Left cardiac atrium (tissue), 4 donors: ENCODE results near the gene CCL14. TPM values are rescaled to one million over a fixed set of nuclear protein-coding genes. Genes with fewer than 3 reads are reported as not detected.
"Not testable (repeated sequence)": the region's sequence is repeated elsewhere in the genome, so short reads cannot be mapped to it uniquely, and the experiment has no call there.

Experiments used
- ATAC-seq, 2 donors: fragments of 200-7000 bp; cut with Tn5 transposase; one replicate each; pipeline ENCODE4 v1.9.1; 2020; ENCODE audit warnings: mild to moderate bottlenecking in 2 of 2, moderate library complexity in 2 of 2
- DNase-seq: peaks from one replicate; pipeline ENCODE4 v3.0.0-alpha.2; 2020
- intact Hi-C, 2 donors: fragments of 100-400 bp; cut with DNase I; formaldehyde crosslinking; loops; one replicate each; pipeline versions ENCODE4 v1.14.1 to v1.15.1; 2022 to 2023
- total RNA-seq, 2 donors: library from RNA; stranded (reverse); fragmentation: NEBNext Ultra II Directional; extraction: Animal tissue kit (Norgen Biotek cat#: 25700); gene quantifications; one replicate each; pipeline ENCODE4 v1.2.1, GENCODE V29; 2021
- donor health status: DM: no; HTN: yes; CAD: no.
- donor health status: DM: no; HTN: yes; CAD: no; lungs with severe emphysema.
- donor health status: DM: yes; HTN: yes; CAD: no.
- donor health status: Dilated cardiomyopathy.

Gene CCL14
- total RNA-seq, 2 donors from 2014 or later: 7.2 to 47.7 TPM

GRCh38 chr17:35953720-35954119, 32.8 kb downstream of the CCL14 start:
- ATAC-seq: no peak
- intact Hi-C loops: no loop called here
- no peak for DNase-seq

- ATAC-seq (no peak), DNase-seq (no peak)
- intact Hi-C loops: no loop called here
These were observed 37.1 kb downstream of the CCL14 start for GRCh38 chr17:35949401-35949800.

- ATAC-seq: no peak
- DNase-seq: no peak
- intact Hi-C loops: no loop called here
These were observed 38.4 kb downstream of the CCL14 start for GRCh38 chr17:35948092-35948491.

- ATAC-seq (peak; percentile 57 to 71), DNase-seq (no peak)
- intact Hi-C loops: no loop called here
These were observed 39.4 kb downstream of the CCL14 start for GRCh38 chr17:35947156-35947585.

GRCh38 chr17:35944151-35944550, 42.4 kb downstream of the CCL14 start:
- intact Hi-C loops: no loop called here
- DNase-seq (no peak), ATAC-seq (no peak)

- intact Hi-C loops: no loop called here
- DNase-seq (no peak), ATAC-seq (no peak)
These were observed 43.0 kb downstream of the CCL14 start, which contains the start of gene LYZL6 for GRCh38 chr17:35943537-35943936. Gene LYZL6, minus strand, starts transcription at chr17:35943713. Its CDS starts 4,357 bp downstream, at chr17:35939356.

- ATAC-seq (no peak), DNase-seq (no peak)
- intact Hi-C loops: no loop called here
These were observed 43.8 kb downstream of the CCL14 start for GRCh38 chr17:35942588-35943186.

- DNase-seq, intact Hi-C loops, ATAC-seq: not testable (repeated sequence)
These were observed 48.0 kb downstream of the CCL14 start for GRCh38 chr17:35938492-35938891.

- ATAC-seq: no peak
- DNase-seq: no peak
- intact Hi-C loops: no loop called here
These were observed 50.5 kb downstream of the CCL14 start for GRCh38 chr17:35936063-35936462.

- intact Hi-C loops: no loop called here
- DNase-seq (peak; percentile 65), ATAC-seq (peak; percentile 27 to 64)
These were observed 51.8 kb downstream of the CCL14 start for GRCh38 chr17:35934760-35935159.

Other genes starting within 250 kb of the CCL14 start
- gene GAS2L2, start 233.5 kb downstream of the CCL14 start, total RNA-seq: 1 to 10 TPM in 1 of 2 donors, under 1 TPM in 1; 0.47 to 1.1 TPM
- not detected for gene C17orf50, start 225.8 kb downstream of the CCL14 start, total RNA-seq
- gene MMP28, start 191.1 kb downstream of the CCL14 start, total RNA-seq: 10 to 100 TPM in 1 of 2 donors, 1 to 10 TPM in 1; 5.0 to 10.3 TPM
- gene TAF15, start 177.2 kb downstream of the CCL14 start, total RNA-seq: 100 to 1,000 TPM in 1 of 2 donors, 10 to 100 TPM in 1; 97.3 to 119 TPM
- gene HEATR9, start 117.8 kb downstream of the CCL14 start, total RNA-seq: not detected
- gene CCL5, start 106.4 kb downstream of the CCL14 start, total RNA-seq: 1 to 10 TPM; 1.7 to 8.6 TPM
- not detected for gene RDM1, start 56.0 kb downstream of the CCL14 start, total RNA-seq
- gene LYZL6, start 43.0 kb downstream of the CCL14 start, total RNA-seq: not detected
- under 1 TPM in 1 of 2 donors, not detected in 1; 0.27 TPM for gene CCL16, start 5.2 kb downstream of the CCL14 start, total RNA-seq
- not detected for gene CCL15, start 14.8 kb upstream of the CCL14 start, total RNA-seq
- gene CCL23, start 31.2 kb upstream of the CCL14 start, total RNA-seq: 1 to 10 TPM in 1 of 2 donors, not detected in 1; 1.8 TPM
- gene CCL18, start 77.5 kb upstream of the CCL14 start, total RNA-seq: 10 to 100 TPM; 10.2 to 16.0 TPM
- 1 to 10 TPM in 1 of 2 donors, under 1 TPM in 1; 0.82 to 1.1 TPM for gene CCL3, start 103.4 kb upstream of the CCL14 start, total RNA-seq
- gene CCL4, start 117.1 kb upstream of the CCL14 start, total RNA-seq: 1 to 10 TPM in 1 of 2 donors, under 1 TPM in 1; 0.86 to 2.3 TPM
- 1 to 10 TPM; 2.2 to 3.9 TPM for gene TBC1D3B, start 189.9 kb upstream of the CCL14 start, total RNA-seq
- gene CCL3L1, start 210.0 kb upstream of the CCL14 start, total RNA-seq: not detected
- under 1 TPM in 1 of 2 donors, not detected in 1; 0.56 TPM for gene CCL4L2, start 224.3 kb upstream of the CCL14 start, total RNA-seq